ENCODE data around the gene HNRNPC.

Gene HNRNPC

DNA sequence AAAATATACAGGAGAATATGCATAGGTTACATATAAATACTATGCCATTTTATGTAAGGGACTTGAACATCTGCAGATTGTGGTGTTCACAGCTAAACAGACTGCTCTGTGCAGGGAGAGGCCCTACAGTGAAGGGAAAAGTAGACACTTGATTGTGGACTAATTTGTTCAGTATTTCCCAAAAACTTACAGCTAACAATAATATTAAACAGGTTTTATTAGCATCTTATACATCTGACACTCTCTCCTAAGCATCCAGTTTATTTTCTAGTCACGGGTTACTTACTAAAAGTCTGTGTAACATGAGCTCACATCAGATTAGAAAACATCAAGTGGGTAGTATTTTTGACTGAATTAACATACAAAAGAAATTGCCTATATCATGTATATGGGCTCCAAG lies 60.1 kb downstream of the HNRNPC start:
- DNase-seq, result no peak

DNA sequence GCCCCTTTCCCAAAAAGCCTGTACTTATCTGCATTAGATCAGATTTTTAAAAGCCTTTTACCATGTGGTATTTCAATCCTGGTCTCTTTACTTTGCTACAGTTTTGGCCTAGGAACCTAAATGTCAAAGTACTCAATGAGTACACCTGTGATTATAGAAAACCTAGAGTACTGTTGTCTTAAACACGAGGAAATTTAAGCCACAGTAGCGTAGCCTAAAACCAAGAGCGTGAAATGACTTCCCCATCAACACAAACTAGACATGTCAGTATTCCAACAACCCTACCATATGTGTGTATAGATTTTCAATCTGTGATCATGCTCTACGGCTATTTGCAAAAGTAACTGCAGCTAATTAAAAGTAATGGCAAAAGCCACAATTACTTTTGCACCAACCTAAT lies 60.7 kb downstream of the HNRNPC start:
- DNase-seq, result no peak

DNA sequence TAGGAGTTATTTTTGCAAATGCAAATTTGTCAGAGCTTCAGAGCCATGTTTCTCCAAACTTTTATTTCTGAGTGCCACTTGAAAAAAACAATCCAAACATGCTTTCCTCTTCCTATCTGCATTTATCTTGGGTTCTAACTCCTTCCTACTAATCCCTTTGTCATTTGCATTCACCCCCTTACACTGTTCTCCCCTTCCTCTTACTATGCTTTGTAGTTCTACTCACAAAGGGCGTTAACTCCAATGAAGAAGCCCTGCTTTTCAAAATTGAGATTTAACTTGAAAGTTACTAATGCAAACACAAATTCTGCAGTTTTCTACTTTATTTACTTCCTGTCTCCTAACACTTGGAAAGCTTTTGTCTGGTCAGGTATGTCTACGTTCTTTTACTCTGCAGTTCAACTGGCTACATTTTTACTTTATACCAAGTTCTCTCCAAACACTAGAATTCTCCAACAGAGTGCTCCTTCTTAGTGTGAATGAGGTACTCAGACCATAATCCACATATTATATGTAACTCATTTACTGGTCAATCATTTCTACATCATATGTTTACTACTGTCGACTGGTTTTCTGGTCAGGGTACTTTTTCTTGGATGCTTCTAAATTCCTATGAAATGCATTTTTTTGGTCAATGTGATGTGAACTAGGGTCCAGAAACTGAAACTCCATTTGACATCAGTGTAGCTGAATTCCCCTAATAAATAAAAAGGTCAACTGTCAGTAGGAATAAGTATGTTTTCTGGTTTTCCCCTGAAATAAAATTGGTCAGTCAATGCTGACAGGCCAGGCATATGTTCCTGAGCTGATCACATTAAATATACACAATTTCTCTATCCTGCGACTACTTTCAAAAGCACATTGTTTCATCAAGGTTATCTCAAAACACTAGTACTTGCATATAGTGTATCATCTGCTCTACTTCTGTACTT lies 62.2 kb downstream of the HNRNPC start:
- DNase-seq, result no peak

DNA sequence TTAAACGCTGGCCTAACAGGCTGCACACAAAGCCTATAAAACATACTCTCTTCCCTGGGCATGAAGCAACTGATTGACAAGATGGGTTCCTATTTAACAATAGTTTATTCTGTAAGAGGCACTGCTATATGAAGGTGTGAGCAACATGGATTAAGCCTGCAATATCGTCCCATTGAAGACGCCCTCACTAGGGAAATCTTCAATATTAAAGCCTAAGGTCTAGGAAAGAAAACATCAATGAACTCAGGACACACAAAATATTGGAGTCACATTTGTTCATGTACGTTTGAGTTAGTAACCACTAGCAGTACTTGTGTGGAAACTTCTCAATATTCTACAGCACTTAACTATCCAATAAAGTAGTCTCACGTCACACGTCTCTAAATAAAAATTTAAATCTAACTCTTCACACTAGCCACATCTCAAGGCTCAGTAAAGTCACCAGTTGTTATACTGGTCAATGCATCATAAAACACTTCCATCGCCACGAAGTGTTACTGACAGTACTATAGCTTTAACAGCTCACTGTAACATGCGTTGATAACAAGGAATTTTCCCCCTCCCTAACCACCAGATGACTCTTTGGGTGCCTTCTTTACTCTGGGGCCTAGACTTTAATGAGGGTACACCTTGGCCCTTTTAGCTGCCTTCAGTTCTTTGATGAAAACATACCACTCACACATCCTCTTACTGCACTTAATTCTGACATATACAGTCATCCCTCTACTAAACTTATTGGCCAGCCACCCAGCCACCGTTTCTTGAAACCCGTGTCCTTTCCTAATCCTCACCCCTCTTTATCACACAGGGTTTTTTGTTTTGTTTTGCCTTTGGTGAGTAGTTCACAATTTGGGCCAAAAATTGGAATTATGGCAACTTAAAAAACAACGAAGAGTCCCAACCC lies 63.3 kb downstream of the HNRNPC start:
- no peak for DNase-seq

DNA sequence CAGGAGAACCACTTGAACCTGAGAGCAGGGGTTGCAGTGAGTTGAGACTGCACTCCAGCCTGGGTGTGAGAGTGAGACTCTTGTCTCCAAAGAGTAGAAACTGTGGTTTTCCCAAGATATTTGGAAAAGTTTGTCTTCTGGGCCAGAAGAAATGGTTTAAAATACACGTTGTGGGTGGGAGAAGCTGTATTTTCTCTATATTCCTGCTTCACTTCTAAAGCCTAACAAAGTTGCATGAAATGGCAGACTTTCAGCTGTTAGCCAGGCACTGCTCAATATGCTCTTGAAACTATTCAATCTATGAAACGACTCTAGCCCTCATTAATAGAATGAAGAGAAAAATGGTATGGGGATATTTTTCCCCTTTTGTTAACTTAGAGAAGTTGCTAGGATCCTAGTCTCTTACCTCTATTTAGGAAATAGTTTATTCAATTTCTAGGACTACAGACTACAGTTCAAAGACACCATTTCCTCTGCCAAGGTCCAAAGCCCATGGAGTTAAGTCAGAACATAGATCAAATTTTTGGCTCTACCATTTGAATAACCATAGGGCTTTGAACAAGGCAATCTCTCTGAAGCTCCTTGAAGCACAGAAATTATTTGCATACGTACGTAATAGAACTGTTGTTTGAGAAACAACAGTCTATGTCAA lies 64.1 kb downstream of the HNRNPC start:
- DNase-seq, result peak; percentile 24

DNA sequence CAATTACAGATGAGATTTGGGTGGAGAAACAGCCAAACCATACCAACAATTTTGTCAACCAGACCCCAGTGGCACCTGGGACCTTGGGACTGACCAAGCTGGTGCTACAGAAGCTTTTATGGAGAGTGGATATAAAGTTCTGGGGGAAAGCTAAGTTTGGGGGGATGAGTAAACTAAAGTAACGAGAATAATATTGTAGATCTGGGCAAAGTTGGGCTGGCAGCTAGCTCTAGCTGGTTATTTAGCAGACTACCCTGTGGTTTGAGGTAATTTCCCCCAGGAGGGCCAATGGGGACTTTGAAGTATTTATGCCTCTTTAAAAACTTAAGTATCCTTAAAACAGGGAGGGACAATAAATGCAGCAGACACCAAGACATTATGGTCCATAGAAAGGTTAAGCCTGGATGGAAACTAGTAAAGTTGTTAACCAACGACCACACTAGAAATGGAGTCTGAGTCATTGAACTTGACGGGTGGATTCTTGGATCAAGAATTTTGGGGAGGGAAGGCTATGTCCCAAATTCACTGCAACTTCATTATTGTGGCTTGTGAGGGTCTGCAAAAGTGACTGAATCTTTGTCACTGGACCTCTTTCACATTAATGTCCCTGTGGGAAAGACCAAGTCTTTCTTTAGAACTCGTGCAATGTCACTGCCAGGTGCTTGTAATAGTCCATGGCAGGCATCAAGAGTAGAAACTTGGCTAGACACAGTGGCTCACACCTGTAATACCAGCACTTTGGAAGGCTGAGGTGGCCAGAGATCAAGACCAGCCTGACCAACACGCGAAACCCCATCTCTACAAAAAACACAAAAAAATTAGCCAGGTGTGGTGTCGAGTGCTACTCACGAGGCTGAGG lies 64.8 kb downstream of the HNRNPC start:
- DNase-seq, result no peak

DNA sequence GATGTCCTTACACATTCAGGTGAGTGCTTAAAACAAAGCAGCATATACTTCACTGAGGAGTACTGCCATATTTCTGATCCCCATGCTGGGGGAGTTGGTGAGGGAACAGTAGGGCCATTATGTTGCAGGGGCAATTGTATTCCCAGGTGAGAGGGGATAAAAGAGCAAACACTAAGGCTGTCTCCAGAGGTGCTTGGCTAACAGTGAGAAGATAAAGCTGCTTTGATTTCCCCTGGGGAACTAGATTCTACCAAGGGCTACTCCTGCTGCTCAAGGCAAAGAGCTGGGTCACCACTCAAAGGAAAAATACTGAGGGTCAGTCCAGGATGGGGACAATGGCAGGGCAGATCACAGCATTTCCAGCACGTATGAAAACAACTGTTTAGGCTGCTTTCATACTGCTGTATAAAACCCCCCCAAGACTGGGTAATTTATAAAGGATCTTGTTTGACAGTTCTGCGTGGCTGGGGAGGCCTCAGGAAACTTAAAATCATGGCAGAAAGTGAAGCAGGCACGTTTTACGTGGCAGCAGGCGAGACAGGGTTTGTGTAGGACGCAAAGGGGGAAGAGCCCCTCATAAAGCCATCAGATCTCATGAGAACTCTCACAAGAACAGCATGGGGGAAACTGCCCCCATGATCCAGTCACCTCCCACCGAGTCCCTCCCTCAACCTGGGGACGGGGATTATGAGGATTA lies 65.6 kb downstream of the HNRNPC start:
- no peak for DNase-seq

DNA sequence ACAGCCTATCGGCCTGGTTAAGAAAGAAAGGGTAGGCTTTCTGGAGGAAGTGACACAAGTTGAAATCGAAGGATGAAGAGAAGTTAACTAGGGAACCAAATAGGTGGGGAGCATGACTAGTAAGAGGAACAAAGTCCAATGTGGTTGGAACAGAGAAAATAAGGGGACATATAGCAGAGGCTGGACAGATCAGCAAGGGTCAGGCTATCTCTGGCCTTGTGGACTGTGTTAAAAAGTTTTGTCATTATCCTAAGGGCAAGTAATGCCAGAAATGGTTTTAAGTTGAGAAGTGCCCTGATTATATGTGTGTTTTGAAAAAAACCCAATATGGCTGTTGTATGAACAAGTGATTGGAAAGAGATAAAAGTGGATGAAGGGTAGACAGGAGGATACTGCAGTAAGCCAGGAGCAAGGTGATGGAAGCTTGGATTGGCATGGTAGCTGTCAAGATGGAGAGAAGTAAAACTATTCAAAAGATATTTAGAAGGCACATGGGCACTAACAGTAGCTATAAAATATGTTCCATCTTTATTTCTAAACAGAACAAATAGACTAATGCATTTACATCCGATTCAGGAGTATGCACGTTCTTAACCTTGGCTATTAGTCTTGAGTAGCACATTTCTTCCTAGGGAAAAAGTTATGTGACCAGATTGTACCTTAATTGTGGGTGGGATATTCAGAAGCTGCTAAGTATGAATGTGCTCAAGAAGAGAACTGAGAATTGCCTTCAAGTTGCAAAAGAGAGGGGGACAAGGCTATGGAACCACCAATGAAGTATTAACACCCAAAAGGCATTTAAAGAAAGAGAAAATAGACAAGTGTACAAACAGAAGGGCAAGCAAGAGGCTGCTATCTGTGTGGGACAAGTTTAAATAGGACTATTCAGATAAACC lies 66.5 kb downstream of the HNRNPC start:
- DNase-seq, result no peak

DNA sequence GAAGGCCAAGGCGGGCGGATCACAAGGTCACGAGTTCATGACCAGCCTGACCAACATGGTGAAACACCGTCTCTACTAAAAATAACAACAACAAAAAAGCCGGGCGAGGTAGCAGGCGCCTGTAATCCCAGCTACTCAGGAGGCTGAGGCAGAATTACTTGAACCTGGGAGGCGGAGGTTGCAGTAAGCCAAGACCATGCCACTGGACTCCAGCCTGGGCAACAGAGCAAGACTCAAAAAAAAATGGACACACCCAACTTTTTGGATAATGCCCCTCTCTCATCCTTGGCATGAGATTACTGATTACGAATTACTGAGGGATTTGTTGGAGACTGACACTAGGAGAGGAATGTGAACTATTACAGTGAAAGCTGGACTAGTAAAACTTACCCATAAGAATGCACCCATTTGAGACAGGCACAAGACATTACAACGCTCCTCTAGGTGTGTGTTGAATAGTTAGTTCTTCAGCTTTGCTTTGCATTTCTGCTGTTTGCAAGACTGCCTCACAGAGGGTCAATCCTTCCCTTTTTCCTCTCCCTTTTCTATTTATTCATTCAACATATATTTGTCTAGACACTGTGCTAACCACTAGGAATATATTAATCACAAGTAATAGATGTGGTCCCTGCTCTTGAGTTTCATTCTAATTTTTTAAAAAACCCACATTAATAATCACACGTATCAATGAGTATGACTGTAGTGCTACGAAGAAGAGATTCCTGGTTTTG lies 67.3 kb downstream of the HNRNPC start:
- no peak for DNase-seq

DNA sequence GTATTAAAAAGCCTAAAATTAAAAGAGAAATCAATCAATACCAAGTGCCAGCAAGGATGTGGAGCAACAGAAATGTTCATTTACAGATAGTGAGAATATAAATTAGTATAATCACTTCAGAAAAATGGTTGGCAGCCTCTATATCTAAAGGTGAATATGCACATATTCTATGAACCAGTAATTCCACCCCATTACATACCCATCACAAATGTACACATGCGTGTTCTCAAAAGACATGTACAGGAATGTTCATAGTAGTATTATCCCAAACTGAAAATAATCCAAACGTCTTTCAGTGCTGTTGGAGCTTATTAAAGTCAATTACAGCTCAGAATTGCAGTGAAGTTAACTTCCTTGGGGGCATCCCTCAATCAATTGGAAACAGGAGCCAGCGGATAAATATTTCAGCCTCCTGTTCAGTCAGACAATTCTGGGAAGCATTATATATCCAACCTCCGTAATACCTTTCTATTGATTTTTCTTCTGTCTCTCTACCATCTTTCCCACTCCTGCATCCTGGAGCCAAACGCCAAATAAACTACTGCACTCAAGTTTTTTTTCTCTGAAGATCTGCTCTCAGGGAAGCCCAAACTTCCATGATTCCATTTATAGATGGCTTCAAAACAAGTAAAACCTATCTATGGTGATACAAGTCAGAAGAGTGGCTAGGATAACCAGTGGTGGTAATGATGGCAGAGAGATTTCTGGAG lies 68.3 kb downstream of the HNRNPC start:
- DNase-seq, result no peak

DNA sequence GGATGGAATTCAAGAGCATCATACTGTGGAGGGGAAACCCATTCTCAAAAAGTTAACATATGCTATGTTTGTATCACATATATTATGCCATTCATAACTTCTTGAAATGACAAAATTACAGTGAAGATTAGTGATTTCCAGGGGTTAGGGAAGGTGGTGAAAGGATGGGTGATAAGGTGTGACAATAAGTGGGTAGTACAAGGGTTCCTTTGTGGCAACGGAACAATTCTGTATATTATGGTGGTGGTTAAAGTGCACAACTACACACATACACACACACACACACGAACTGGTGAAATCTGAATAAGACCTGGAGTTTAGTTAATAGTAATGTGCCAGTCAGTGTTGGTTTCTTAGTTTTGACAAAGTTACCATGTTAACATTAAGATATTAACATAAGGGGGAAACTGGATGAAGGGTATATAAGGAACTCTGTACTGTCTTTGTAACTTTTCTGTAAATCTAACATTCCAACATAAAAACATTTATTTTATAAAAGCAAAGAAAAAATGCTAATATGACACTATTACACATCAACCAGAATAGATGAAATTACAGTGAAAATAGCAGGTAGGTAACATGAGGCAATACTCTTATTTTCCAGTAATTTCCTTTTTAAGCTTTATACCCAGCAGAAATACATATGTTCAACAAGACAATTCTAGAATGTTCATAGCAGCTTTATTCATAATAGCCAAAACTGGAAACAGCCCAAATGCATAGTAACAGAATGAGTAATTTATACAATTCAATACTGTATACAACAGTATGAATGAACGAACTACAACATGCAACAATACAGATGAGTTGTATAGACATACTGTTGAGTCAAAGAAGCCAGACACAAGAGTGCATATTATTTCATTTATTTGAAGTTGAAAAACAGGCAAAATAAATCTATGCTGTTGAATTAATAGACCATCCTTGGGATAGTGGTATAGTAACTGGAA lies 69.4 kb downstream of the HNRNPC start:
- no peak for DNase-seq

DNA sequence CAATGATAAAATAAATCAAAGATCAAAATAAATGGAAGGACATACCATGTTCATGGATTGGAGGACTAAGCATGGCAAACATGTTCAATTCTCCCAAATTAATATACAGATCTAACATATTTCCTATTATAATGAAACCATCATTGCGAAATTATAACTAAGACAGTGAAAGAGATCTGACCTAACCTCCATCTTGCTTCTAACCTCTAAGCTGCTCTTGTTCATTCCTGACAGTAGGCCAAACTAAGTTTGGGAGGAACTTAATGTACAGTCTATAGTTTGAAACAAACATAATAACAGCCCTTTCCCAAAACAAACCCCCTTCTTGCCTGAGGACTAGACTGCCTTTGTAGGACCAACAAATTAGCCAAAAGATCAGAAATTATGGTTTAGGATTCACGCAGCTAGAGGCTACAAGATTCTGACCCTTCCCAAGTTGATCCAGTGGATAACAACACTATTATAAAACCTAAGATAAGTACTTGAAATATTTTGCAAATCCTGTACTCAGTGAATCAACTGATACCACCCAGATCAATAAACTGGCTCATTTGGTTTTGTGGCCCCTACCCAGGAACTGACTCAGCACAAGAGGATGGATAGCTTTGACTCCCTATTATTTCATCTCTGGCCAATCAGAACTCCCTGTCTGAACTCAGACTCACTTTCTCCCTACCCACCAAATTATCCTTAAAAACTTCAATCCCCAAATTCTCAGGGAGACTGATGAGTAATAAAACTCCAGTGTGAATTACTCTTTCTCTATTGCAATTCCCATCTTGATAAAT lies 71.6 kb downstream of the HNRNPC start:
- no peak for DNase-seq

DNA sequence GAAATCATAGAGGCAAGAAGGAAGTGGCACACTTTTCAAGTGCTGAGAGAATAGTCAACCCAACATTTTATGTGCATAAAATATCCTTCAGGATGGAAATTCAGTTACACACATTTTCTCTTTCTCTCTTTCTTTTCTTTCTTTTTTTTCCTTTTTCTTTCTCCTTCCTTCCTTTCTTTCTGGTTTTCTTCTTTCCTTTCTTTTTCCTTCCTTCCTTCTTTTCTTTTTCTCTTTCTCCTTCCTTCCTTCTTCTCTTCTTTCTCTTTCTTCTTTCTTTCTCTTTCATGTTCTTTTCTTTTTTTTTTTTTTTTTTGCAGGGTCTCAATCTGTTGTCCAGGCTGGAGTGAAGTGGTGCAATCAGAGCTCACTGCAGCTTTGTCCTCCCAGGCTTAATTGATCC lies 74.6 kb downstream of the HNRNPC start:
- DNase-seq, result no peak

DNA sequence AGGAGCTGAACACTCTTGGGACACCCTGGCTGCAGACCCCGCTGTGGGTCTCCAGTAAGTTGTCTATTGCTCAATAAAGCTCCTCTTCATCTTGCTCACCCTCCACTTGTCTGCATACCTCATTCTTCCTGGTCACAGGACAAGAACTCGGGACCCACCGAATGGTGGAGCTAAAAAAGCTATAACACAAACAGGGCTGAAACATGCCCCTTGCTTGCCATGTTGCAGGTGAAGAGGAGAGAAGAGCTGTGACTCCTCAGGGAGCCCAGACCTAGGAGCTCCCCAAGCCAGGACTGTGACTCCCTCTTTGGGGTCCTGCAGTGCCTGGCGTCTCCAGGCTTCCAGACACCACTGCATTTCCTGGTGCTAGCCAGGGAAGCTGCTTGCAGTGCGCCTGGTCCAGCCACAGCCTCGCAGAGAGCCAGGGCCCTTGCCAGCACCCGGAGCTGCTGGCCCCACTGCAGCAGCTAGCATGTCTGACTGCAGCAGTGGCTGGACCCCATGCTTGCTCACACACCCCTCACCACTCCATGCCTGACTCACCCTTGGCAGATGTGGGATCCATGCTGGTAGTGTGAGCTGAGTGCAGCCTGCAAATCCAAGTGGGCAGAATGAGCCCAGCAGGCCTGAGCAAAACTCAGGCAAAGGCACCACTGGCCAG lies 76.2 kb downstream of the HNRNPC start:
- no peak for DNase-seq

DNA sequence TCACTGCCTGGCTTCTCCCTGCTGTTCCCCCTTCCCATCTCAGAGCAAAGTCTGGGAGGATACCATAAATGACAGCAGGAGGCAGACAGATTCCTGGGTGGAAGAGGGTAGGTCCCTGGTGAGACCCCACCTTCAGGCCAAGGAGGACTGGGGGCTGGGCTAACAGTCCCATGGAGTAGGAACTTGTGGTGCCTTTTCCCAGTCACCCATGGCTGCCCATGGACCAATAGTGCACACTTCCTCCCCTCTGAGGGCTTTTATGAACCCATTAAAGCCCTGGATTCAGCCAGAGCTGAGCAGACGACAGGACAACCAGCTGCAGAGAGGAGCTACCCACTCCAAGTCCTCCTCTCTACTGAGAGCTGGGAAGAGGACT lies 76.8 kb downstream of the HNRNPC start:
- no peak for DNase-seq

DNA sequence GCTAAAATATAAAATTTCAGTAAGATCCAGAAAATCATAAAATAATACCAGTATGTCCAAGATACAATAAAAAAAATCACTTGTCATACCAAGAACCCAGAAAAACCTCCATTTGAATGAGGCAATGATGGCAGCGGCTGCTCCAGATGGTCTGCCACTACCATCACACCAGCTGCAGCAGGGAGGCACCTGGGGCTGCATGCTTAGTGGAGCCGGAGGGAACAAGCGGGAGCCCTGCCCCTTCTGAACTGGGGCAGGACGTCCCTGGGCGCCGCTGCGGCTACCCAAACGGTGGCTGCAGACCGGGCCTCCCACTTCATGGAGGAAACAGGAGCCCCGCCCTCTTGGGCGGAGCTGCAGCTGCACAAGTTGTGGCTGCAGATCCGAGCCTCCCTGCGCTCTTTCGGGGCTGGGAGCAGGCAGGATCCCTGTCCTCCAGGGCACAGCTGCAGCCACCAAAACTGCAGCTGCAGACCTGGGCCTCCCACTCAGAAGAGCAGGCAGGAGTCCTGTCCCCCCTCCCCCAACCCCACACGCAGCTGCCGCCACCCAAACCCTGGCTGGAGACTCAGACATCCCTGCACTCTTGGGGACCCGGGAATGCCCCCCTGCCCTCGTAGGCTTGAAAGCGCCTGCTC lies 77.3 kb downstream of the HNRNPC start:
- peak; percentile 71 for DNase-seq

All from OCI-M1 (cell line).